Prostate gland (tissue), 2 donors: ENCODE measurements around the gene LTBP2.

Experiments used
- POLR2A ChIP-seq: fragments of 450-650 bp; IDR thresholded peaks from one replicate; pipeline ENCODE4 v1.6.1; 2016; ENCODE audit warnings: antibody characterized with exemption, mild to moderate bottlenecking
- POLR2AphosphoS5 ChIP-seq: sonication (generic); formaldehyde crosslinking; IDR thresholded peaks from one replicate; pipeline ENCODE4 v1.6.1; 2017; ENCODE audit warnings: antibody characterized with exemption
- TF ChIP-seq, protein P1 (sequence below), 4 experiments: fragments of 200-600 bp in 2 of 4; fragments of 450-650 bp in 2 of 4; sonication (generic) in 2 of 4; IDR thresholded peaks; 1 replicate in 3 of 4; 2 replicates in 1 of 4; pipeline ENCODE4 v1.5.1; 2016 to 2019; ENCODE audit warnings: antibody characterized with exemption in 4 of 4, mild to moderate bottlenecking in 2 of 4, moderate library complexity in 2 of 4

GRCh38 chr14:74508292-74508731 lies 103.7 kb downstream of the LTBP2 start:
- TF ChIP-seq, protein P1, sequence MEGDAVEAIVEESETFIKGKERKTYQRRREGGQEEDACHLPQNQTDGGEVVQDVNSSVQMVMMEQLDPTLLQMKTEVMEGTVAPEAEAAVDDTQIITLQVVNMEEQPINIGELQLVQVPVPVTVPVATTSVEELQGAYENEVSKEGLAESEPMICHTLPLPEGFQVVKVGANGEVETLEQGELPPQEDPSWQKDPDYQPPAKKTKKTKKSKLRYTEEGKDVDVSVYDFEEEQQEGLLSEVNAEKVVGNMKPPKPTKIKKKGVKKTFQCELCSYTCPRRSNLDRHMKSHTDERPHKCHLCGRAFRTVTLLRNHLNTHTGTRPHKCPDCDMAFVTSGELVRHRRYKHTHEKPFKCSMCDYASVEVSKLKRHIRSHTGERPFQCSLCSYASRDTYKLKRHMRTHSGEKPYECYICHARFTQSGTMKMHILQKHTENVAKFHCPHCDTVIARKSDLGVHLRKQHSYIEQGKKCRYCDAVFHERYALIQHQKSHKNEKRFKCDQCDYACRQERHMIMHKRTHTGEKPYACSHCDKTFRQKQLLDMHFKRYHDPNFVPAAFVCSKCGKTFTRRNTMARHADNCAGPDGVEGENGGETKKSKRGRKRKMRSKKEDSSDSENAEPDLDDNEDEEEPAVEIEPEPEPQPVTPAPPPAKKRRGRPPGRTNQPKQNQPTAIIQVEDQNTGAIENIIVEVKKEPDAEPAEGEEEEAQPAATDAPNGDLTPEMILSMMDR (IDR thresholded peaks at IDR 0.05), result no peak
- no peak for TF ChIP-seq POLR2A
- no peak for TF ChIP-seq POLR2AphosphoS5
